Hepatocyte (in vitro differentiated cells): Measurements from ENCODE around the gene GRIK1.

Source experiments
- EZH2 ChIP-seq: fragments of 200-600 bp; sonication (generic); IDR thresholded peaks from 2 replicates; pipeline ENCODE4 v1.6.1; 2016; ENCODE audit warnings: antibody characterized with exemption, mild to moderate bottlenecking, borderline replicate concordance
- TF ChIP-seq, protein P1 (sequence below): fragments of 200-600 bp; sonication (generic); IDR thresholded peaks from 2 replicates; pipeline ENCODE4 v1.5.1; 2016; ENCODE audit warnings: antibody characterized with exemption, mild to moderate bottlenecking; ENCODE audit not compliant: poor library complexity

DNA sequence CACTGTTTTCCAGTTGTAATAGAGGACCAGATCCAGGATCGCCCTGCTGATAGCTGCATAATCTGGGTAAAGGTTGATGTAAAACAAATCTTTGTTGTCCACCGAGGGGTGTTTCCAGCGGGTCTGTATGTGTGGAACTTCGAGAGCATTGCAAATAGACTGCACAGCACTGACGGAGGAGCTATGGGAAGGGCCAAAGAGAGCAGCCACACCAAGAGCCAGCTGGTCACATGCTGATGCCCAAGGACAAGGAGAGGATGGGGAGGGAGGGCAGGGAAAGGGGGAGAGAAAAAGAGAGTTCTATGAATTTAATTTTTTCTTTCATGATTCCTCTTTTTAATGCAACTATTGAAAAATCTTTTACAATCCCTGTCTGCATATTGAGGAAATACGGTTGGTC is 250.0 kb downstream of the GRIK1 start:
- TF ChIP-seq, protein P1, sequence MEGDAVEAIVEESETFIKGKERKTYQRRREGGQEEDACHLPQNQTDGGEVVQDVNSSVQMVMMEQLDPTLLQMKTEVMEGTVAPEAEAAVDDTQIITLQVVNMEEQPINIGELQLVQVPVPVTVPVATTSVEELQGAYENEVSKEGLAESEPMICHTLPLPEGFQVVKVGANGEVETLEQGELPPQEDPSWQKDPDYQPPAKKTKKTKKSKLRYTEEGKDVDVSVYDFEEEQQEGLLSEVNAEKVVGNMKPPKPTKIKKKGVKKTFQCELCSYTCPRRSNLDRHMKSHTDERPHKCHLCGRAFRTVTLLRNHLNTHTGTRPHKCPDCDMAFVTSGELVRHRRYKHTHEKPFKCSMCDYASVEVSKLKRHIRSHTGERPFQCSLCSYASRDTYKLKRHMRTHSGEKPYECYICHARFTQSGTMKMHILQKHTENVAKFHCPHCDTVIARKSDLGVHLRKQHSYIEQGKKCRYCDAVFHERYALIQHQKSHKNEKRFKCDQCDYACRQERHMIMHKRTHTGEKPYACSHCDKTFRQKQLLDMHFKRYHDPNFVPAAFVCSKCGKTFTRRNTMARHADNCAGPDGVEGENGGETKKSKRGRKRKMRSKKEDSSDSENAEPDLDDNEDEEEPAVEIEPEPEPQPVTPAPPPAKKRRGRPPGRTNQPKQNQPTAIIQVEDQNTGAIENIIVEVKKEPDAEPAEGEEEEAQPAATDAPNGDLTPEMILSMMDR, result no peak
- TF ChIP-seq EZH2, result no peak
